ENCODE results near the gene SMG9. TPM values are rescaled to one million over a fixed set of nuclear protein-coding genes. Genes with fewer than 3 reads are reported as not detected.
A peak's percentile ranks its signal among the peaks of the same experiment; 100 is the strongest.

Gene SMG9
- total and polyA plus RNA-seq, 2 donors = 12.5 to 29.6 TPM

GRCh38 chr19:43784241-43784980, 29.6 kb upstream of the SMG9 start:
- Histone ChIP-seq H3K27ac (ENCODE audit: low read depth) (peak overlapping the region; percentile 42), H3K4me1 (ENCODE audit: insufficient read depth) (no peaks in the 10 kb centered on the region)
- no peak for DNase-seq (ENCODE audit: extremely low spot score)

GRCh38 chr19:43783636-43784035, 28.9 kb upstream of the SMG9 start:
- no peaks in the 10 kb centered on the region for H3K4me1 ChIP-seq (ENCODE audit: insufficient read depth)
- WGBS = 90% methylated on average over 8 of the region's 8 CpGs
- no peaks in the 10 kb centered on the region for H3K36me3 ChIP-seq (ENCODE audit: insufficient read depth)
- DNase-seq (ENCODE audit: extremely low spot score) = no peak
- no peak overlapping the region for H3K27ac ChIP-seq (ENCODE audit: low read depth)
- no peak overlapping the region for H3K4me3 ChIP-seq (ENCODE audit: low read depth, low read length)

More at GRCh38 chr19:43784241-43784980, 29.6 kb upstream of the SMG9 start:
- Histone ChIP-seq H3K36me3 (ENCODE audit: insufficient read depth) (no peaks in the 10 kb centered on the region), H3K4me3 (ENCODE audit: low read depth, low read length) (no peak overlapping the region)
- WGBS = 60% methylated on average over 4 of the region's 4 CpGs

- Histone ChIP-seq H3K36me3 (ENCODE audit: insufficient read depth) (no peaks in the 10 kb centered on the region), H3K4me1 (ENCODE audit: insufficient read depth) (no peaks in the 10 kb centered on the region), H3K27ac (ENCODE audit: low read depth) (no peak overlapping the region), H3K4me3 (ENCODE audit: low read depth, low read length) (no peak overlapping the region)
- WGBS = 76% methylated on average over 24 of the region's 24 CpGs
- no peak for DNase-seq (ENCODE audit: extremely low spot score)
These were observed 28.0 kb upstream of the SMG9 start for GRCh38 chr19:43782689-43783231.

- WGBS = 44% methylated on average over 8 of the region's 8 CpGs
These were observed 27.5 kb upstream of the SMG9 start for GRCh38 chr19:43782311-43782660.

GRCh38 chr19:43781630-43782310, 27.0 kb upstream of the SMG9 start:
- Histone ChIP-seq H3K27ac (ENCODE audit: low read depth) (peak overlapping the region; percentile 38), H3K4me3 (ENCODE audit: low read depth, low read length) (no peak overlapping the region), H3K4me1 (ENCODE audit: insufficient read depth) (no peaks in the 10 kb centered on the region), H3K36me3 (ENCODE audit: insufficient read depth) (no peaks in the 10 kb centered on the region)
- DNase-seq (ENCODE audit: extremely low spot score) = no peak
- WGBS = 83% methylated on average over 14 of the region's 14 CpGs

More at GRCh38 chr19:43782311-43782660, 27.5 kb upstream of the SMG9 start:
- Histone ChIP-seq H3K36me3 (ENCODE audit: insufficient read depth) (no peaks in the 10 kb centered on the region), H3K27ac (ENCODE audit: low read depth) (peak overlapping the region; percentile 32), H3K4me3 (ENCODE audit: low read depth, low read length) (no peak overlapping the region), H3K4me1 (ENCODE audit: insufficient read depth) (no peaks in the 10 kb centered on the region)
- no peak for DNase-seq (ENCODE audit: extremely low spot score)

GRCh38 chr19:43780706-43781525, 26.2 kb upstream of the SMG9 start, which contains the start of gene KCNN4:
KCNN4 (minus strand) TSS chr19:43780973; CDS start chr19:43780861, 112 bp downstream.
- WGBS = 22% methylated on average over 19 of the region's 19 CpGs
- Histone ChIP-seq H3K36me3 (ENCODE audit: insufficient read depth) (no peaks in the 10 kb centered on the region), H3K4me3 (ENCODE audit: low read depth, low read length) (peak within 1 kb of the TSS; percentile 24), H3K27ac (ENCODE audit: low read depth) (peak within 1 kb of the TSS; percentile 72), H3K4me1 (ENCODE audit: insufficient read depth) (no peaks in the 10 kb centered on the region)
- DNase-seq (ENCODE audit: extremely low spot score) = no peak

GRCh38 chr19:43779820-43780219, 25.1 kb upstream of the SMG9 start:
- WGBS = 31% methylated on average over 3 of the region's 3 CpGs
- Histone ChIP-seq H3K27ac (ENCODE audit: low read depth) (peak overlapping the region; percentile 72), H3K4me1 (ENCODE audit: insufficient read depth) (no peaks in the 10 kb centered on the region), H3K36me3 (ENCODE audit: insufficient read depth) (no peaks in the 10 kb centered on the region), H3K4me3 (ENCODE audit: low read depth, low read length) (no peak overlapping the region)
- DNase-seq (ENCODE audit: extremely low spot score) = no peak

- no peak overlapping the region for H3K4me3 ChIP-seq (ENCODE audit: low read depth, low read length)
- H3K4me1 ChIP-seq (ENCODE audit: insufficient read depth) = no peaks in the 10 kb centered on the region
- no peaks in the 10 kb centered on the region for H3K36me3 ChIP-seq (ENCODE audit: insufficient read depth)
- DNase-seq (ENCODE audit: extremely low spot score) = no peak
- 65% methylated on average over 16 of the region's 16 CpGs for WGBS
- peak overlapping the region; percentile 11 for H3K27ac ChIP-seq (ENCODE audit: low read depth)
These were observed 24.5 kb upstream of the SMG9 start for GRCh38 chr19:43779147-43779819.

- WGBS = 91% methylated on average over 1 of the region's 1 CpG
- no peaks in the 10 kb centered on the region for H3K36me3 ChIP-seq (ENCODE audit: insufficient read depth)
- H3K4me3 ChIP-seq (ENCODE audit: low read depth, low read length) = no peak overlapping the region
- H3K4me1 ChIP-seq (ENCODE audit: insufficient read depth) = no peaks in the 10 kb centered on the region
- no peak overlapping the region for H3K27ac ChIP-seq (ENCODE audit: low read depth)
- DNase-seq (ENCODE audit: extremely low spot score) = no peak
These were observed 23.9 kb upstream of the SMG9 start for GRCh38 chr19:43778651-43779050.

- 2% methylated on average over 4 of the region's 4 CpGs for WGBS
- DNase-seq (ENCODE audit: extremely low spot score) = no peak
- Histone ChIP-seq H3K4me1 (ENCODE audit: insufficient read depth) (no peaks in the 10 kb centered on the region), H3K36me3 (ENCODE audit: insufficient read depth) (no peaks in the 10 kb centered on the region), H3K27ac (ENCODE audit: low read depth) (peak overlapping the region; percentile 28), H3K4me3 (ENCODE audit: low read depth, low read length) (no peak overlapping the region)
These were observed 22.5 kb upstream of the SMG9 start for GRCh38 chr19:43777163-43777695.

GRCh38 chr19:43776286-43776685, 21.5 kb upstream of the SMG9 start:
- no peak for DNase-seq (ENCODE audit: extremely low spot score)
- Histone ChIP-seq H3K4me1 (ENCODE audit: insufficient read depth) (no peaks in the 10 kb centered on the region), H3K27ac (ENCODE audit: low read depth) (no peak overlapping the region), H3K36me3 (ENCODE audit: insufficient read depth) (no peaks in the 10 kb centered on the region), H3K4me3 (ENCODE audit: low read depth, low read length) (no peak overlapping the region)
- 62% methylated on average over 11 of the region's 11 CpGs for WGBS

- no peak for DNase-seq (ENCODE audit: extremely low spot score)
- no peaks in the 10 kb centered on the region for H3K36me3 ChIP-seq (ENCODE audit: insufficient read depth)
- H3K4me1 ChIP-seq (ENCODE audit: insufficient read depth) = no peaks in the 10 kb centered on the region
- H3K27ac ChIP-seq (ENCODE audit: low read depth) = no peak overlapping the region
- H3K4me3 ChIP-seq (ENCODE audit: low read depth, low read length) = no peak overlapping the region
- 92% methylated on average over 7 of the region's 7 CpGs for WGBS
These were observed 20.6 kb upstream of the SMG9 start for GRCh38 chr19:43775299-43775890.

All from urinary bladder (tissue), 4 donors.